ENCODE data around the gene ROCK2. TPM values are rescaled to one million over a fixed set of nuclear protein-coding genes. Genes with fewer than 3 reads are reported as not detected.

ROCK2 gene
- total and polyA plus RNA-seq, 9 of the 15 experiments (the other 6 are each of a cell fraction or from before 2014, with no cell fraction given) = 4.9 to 30.6 (median 14.3) TPM

- TF ChIP-seq MGA (IDR thresholded peaks at IDR 0.05) = peak; percentile 66
- TF ChIP-seq ZNF766 (CRISPR knock-in tag; conservative IDR thresholded peaks at IDR 0.05) = 0 out of 2 replicates have a peak, but pooled peaks have one; percentile 36
- TF ChIP-seq, protein P1, sequence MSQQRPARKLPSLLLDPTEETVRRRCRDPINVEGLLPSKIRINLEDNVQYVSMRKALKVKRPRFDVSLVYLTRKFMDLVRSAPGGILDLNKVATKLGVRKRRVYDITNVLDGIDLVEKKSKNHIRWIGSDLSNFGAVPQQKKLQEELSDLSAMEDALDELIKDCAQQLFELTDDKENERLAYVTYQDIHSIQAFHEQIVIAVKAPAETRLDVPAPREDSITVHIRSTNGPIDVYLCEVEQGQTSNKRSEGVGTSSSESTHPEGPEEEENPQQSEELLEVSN (IDR thresholded peaks at IDR 0.05; ENCODE audit: borderline replicate concordance in 1 of 2, extremely low read depth in 1 of 2, insufficient read depth in 1 of 2, insufficient read length in 1 of 2, low read depth in 1 of 2, low read length in 1 of 2, poor library complexity in 1 of 2, severe bottlenecking in 1 of 2) = peak in 1 of 2 experiments; percentile 75
- TF ChIP-seq NFRKB (IDR thresholded peaks at IDR 0.05; ENCODE audit: low read depth) = 0 out of 2 replicates have a peak, but pooled peaks have one; percentile 37
- peak; percentile 47 for TF ChIP-seq EP400 (IDR thresholded peaks at IDR 0.05)
- peak; percentile 39; the same call in 1 of the 2 replicates for TF ChIP-seq GABPA (tag; conservative IDR thresholded peaks at IDR 0.05; ENCODE audit: low read depth)
- TF ChIP-seq ATF7 (IDR thresholded peaks at IDR 0.05) = 0 out of 2 replicates have a peak, but pooled peaks have one; percentile 9
- TF ChIP-seq, protein P2, sequence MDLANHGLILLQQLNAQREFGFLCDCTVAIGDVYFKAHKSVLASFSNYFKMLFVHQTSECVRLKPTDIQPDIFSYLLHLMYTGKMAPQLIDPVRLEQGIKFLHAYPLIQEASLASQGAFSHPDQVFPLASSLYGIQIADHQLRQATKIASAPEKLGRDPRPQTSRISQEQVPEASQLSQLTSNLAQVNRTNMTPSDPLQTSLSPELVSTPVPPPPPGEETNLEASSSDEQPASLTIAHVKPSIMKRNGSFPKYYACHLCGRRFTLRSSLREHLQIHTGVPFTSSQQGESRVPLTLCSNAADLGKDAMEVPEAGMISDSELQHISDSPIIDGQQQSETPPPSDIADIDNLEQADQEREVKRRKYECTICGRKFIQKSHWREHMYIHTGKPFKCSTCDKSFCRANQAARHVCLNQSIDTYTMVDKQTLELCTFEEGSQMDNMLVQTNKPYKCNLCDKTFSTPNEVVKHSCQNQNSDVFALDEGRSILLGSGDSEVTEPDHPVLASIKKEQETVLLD (IDR thresholded peaks at IDR 0.05) = 0 out of 2 replicates have a peak, but pooled peaks have one; percentile 12
- TF ChIP-seq ZNF12 (CRISPR knock-in tag; IDR thresholded peaks at IDR 0.05) = peak; percentile 35; the same call in 1 of the 2 replicates
- TF ChIP-seq TAF7 (tag; IDR thresholded peaks at IDR 0.05) = peak; percentile 46; the same call in 1 of the 2 replicates
Observed at GRCh38 chr2:11154016-11154922, 190.2 kb downstream of the ROCK2 start (continued).
